SU-DHL-6 (cell line): ENCODE data around the gene ZRANB3.

Experiments
- H2AFZ ChIP-seq: fragments of 200-600 bp; sonication (generic); 2 replicates; pipeline ENCODE4 v1.6.1; 2014; ENCODE audit warnings: low read depth, mild to moderate bottlenecking, moderate library complexity, mixed read lengths, antibody characterized with exemption, low read length; ENCODE audit not compliant: severe bottlenecking
- H3F3A ChIP-seq: fragments of 200-600 bp; shearing (Covaris generic); 2 replicates; pipeline ENCODE4 v1.6.0; 2016; ENCODE audit warnings: antibody characterized with exemption, mild to moderate bottlenecking; ENCODE audit not compliant: insufficient read depth
- H3K27ac ChIP-seq: fragments of 200-600 bp; sonication (generic); 2 replicates; pipeline ENCODE4 v1.5.1; 2016; ENCODE audit warnings: low read depth, mild to moderate bottlenecking, low read length, moderate library complexity, mixed read lengths
- H3K27me3 ChIP-seq: fragments of 200-600 bp; sonication (generic), shearing (Covaris generic); 2 replicates; pipeline ENCODE4 v1.6.0; 2014; ENCODE audit warnings: mild to moderate bottlenecking, low read length
- H3K36me3 ChIP-seq: fragments of 200-600 bp; sonication (generic); 2 replicates; pipeline ENCODE4 v1.6.1; 2014; ENCODE audit warnings: mild to moderate bottlenecking, low read length, mixed read lengths
- H3K4me2 ChIP-seq: fragments of 300-600, 200-600 bp; shearing (Covaris generic), sonication (generic); 2 replicates; pipeline ENCODE4 v1.6.0; 2014; ENCODE audit warnings: low read length, low read depth, mild to moderate bottlenecking; ENCODE audit not compliant: poor library complexity, severe bottlenecking
- H3K4me3 ChIP-seq: fragments of 200-600 bp; sonication (generic); 2 replicates; pipeline ENCODE4 v1.5.1; 2014; ENCODE audit warnings: antibody characterized with exemption, low read length, mild to moderate bottlenecking, mixed read lengths; ENCODE audit not compliant: insufficient read depth, poor library complexity, severe bottlenecking
- H3K79me2 ChIP-seq: fragments of 200-600 bp; sonication (generic); 2 replicates; pipeline ENCODE4 v1.6.1; 2014; ENCODE audit warnings: mild to moderate bottlenecking, low read length, moderate library complexity; ENCODE audit not compliant: insufficient read depth
- H3K9ac ChIP-seq: fragments of 200-600 bp; sonication (generic); 2 replicates; pipeline ENCODE4 v1.7.0; 2014; ENCODE audit warnings: mild to moderate bottlenecking, low read length
- H3K9me2 ChIP-seq: fragments of 200-600 bp; sonication (generic); replicated peaks from 2 replicates; pipeline ENCODE4 v1.6.1; 2014; ENCODE audit warnings: low read length; ENCODE audit not compliant: insufficient read depth
- H3K9me3 ChIP-seq: fragments of 200-600 bp; sonication (generic); 2 replicates; pipeline ENCODE4 v1.6.1; 2014; ENCODE audit warnings: low read length, mixed read lengths; ENCODE audit not compliant: insufficient read depth
- H4K20me1 ChIP-seq: fragments of 200-600 bp; sonication (generic); 2 replicates; pipeline ENCODE4 v1.6.1; 2014; ENCODE audit warnings: low read depth, mild to moderate bottlenecking, antibody characterized with exemption, low read length, moderate library complexity, mixed read lengths
- CTCF ChIP-seq: fragments of 200-600 bp; sonication (generic); IDR thresholded peaks from one replicate; pipeline ENCODE4 v1.5.1; 2017; ENCODE audit warnings: antibody characterized with exemption, mild to moderate bottlenecking, low read length, moderate library complexity; ENCODE audit not compliant: insufficient read depth, poor library complexity, severe bottlenecking
- EZH2phosphoT487 ChIP-seq: fragments of 200-600 bp; sonication (generic), shearing (Covaris generic); conservative IDR thresholded peaks from 2 replicates; pipeline ENCODE4 v1.6.1; 2018; ENCODE audit warnings: mild to moderate bottlenecking, antibody characterized with exemption, low read length, moderate library complexity, mixed read lengths

Gene ZRANB3

GRCh38 chr2:135311962-135312361, 219.1 kb downstream of the ZRANB3 start:
- H3K36me3 ChIP-seq, result no peaks in the 10 kb centered on the region
- H4K20me1 ChIP-seq, result no peaks in the 10 kb centered on the region
- H3K4me3 ChIP-seq, result no peak overlapping the region
- H3K27ac ChIP-seq, result no peak overlapping the region
- H3K9me2 ChIP-seq, result no peaks in the 10 kb centered on the region
- no peaks in the 10 kb centered on the region for H3K9me3 ChIP-seq
- no peak overlapping the region for H3K9ac ChIP-seq
- TF ChIP-seq EZH2phosphoT487 (no peak), CTCF (no peak)
- H3F3A ChIP-seq, result no peaks in the 10 kb centered on the region
- no peaks in the 10 kb centered on the region for H3K27me3 ChIP-seq
- no peak overlapping the region for H2AFZ ChIP-seq
- no peak overlapping the region for H3K4me2 ChIP-seq
- no peaks in the 10 kb centered on the region for H3K79me2 ChIP-seq

- H4K20me1 ChIP-seq, result no peaks in the 10 kb centered on the region
- H3K36me3 ChIP-seq, result no peaks in the 10 kb centered on the region
- H3K9me3 ChIP-seq, result no peaks in the 10 kb centered on the region
- H3K9me2 ChIP-seq, result no peaks in the 10 kb centered on the region
- H3K4me3 ChIP-seq, result no peak overlapping the region
- H3F3A ChIP-seq, result no peaks in the 10 kb centered on the region
- H3K27ac ChIP-seq, result no peak overlapping the region
- H3K9ac ChIP-seq, result no peak overlapping the region
- no peak overlapping the region for H2AFZ ChIP-seq
- H3K79me2 ChIP-seq, result no peaks in the 10 kb centered on the region
- H3K27me3 ChIP-seq, result no peaks in the 10 kb centered on the region
- TF ChIP-seq CTCF (no peak), EZH2phosphoT487 (no peak)
- no peak overlapping the region for H3K4me2 ChIP-seq
Measured at GRCh38 chr2:135311268-135311667, 219.8 kb downstream of the ZRANB3 start.

- H3K9me3 ChIP-seq, result no peaks in the 10 kb centered on the region
- no peaks in the 10 kb centered on the region for H3K27me3 ChIP-seq
- H3F3A ChIP-seq, result no peaks in the 10 kb centered on the region
- TF ChIP-seq CTCF (no peak), EZH2phosphoT487 (no peak)
- H3K9me2 ChIP-seq, result no peaks in the 10 kb centered on the region
- no peak overlapping the region for H3K27ac ChIP-seq
- H3K4me3 ChIP-seq, result no peak overlapping the region
- no peak overlapping the region for H3K9ac ChIP-seq
- no peak overlapping the region for H2AFZ ChIP-seq
- H3K36me3 ChIP-seq, result no peaks in the 10 kb centered on the region
- H4K20me1 ChIP-seq, result no peaks in the 10 kb centered on the region
- H3K79me2 ChIP-seq, result no peaks in the 10 kb centered on the region
- no peak overlapping the region for H3K4me2 ChIP-seq
Measured at GRCh38 chr2:135304694-135305093, 226.3 kb downstream of the ZRANB3 start.
